Islet of Langerhans (tissue), 1 donor: ENCODE results near the gene SV2B.

Experiments used
- FAIRE-seq: peaks from one replicate; lab custom pipeline; 2011; peaks lifted over from hg19 to GRCh38; lab: Jason Lieb, UNC

SV2B gene

GRCh38 chr15:91193378-91193720 lies 93.3 kb downstream of the SV2B start:
- no peak for FAIRE-seq

GRCh38 chr15:91196127-91196526 lies 96.1 kb downstream of the SV2B start:
- no peak for FAIRE-seq

- FAIRE-seq = no peak
These were observed 96.7 kb downstream of the SV2B start for GRCh38 chr15:91196768-91197167.

DNA sequence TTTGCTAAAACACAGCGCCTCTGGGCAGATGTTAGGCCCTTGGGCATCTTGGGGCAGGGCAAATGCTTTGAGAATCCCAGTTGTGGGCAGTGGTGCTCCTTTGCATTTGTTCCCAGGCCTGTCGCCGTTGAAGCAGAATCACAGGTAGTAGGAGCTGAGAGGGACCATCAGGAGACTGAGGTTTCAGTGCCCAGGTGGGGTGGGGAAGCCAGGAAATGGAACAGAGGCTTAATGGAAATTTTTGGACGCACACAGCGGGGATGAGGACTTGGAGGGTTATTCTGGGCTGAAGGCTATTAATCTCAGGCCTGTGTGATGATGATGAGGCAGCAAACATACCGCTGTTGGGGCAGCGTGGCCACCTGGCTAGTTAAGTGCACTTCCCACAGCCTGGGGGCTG lies 99.5 kb downstream of the SV2B start:
- FAIRE-seq = no peak

DNA sequence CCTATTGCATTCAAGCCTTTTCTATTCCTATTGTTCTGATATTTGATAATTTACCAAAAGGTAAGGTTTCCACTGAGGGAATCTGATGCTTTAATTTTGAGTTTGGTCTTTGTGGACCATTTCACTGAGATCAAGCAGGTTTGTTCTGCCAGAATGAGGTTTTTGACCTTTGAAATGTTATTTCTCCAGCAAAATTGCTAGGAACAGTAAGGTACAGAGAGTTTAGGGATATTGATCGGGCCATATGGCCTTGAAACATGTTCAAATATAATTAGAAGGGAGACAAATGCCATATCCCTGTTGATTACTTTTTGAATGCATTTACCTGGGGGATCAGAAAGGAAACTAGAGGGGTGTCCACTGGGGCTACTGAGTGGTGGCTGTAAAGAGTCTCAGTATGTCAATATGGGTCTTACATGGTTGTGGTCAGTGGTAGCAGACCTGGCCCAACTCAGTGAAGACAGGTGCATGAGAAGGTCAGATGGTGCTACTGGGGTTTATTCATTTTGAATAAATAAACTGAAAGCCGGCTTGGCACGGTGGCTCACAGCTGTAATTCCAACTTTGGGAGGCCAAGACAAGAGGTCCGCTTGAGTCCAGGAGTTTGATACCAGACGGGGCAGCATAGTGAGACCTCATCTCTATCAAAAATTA lies 100.2 kb downstream of the SV2B start:
- FAIRE-seq = no peak

DNA sequence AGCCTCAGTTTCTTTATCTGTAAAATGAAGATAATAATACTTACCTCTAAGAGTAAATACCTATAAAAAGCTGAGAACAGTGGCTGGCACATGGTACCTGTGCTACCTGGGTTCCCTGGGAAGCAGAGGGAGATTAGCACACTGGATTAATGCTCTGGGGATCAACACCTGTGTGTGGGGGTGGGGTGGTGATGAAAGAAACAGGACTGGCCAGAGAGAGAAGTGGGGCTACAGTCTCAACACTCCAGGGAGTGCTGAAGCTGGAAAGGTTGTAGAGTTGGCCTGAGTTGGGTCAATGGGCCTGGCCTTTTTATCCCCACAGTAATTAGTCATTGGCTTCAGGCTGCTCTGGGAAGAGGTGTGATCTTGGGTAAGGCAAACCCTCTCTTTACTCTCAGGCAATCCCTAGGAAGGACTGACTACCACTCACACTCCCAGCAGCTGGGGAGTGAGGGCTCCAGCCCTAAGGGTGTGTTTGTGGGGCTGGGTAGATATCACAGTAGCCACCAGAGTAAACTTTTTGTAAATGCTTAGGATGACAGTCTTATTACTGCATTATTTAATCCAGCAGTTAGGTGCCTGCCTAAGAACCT lies 102.5 kb downstream of the SV2B start:
- no peak for FAIRE-seq

- no peak for FAIRE-seq
These were observed 103.7 kb downstream of the SV2B start for GRCh38 chr15:91203619-91204203.

DNA sequence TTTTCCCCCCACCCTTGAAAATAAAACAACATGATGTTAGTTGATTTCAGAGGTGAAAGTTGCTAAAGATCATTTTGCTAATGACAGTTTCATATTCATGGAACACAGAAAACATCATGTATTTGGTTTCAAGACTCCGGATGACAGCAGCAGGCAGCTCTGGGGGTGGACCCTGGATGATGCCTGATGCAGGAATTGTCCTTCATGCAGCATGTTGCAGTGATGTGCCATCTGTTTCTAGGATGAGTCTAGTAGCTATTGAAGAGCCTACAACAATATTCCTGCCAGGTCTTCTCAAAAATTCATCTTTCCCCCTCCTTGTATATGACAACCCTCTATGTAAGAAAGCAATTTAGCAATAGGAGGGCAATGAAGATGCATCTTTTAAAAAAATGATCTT lies 108.3 kb downstream of the SV2B start:
- no peak for FAIRE-seq

GRCh38 chr15:91209318-91209717 lies 109.3 kb downstream of the SV2B start:
- no peak for FAIRE-seq

GRCh38 chr15:91209726-91210125 lies 109.7 kb downstream of the SV2B start:
- no peak for FAIRE-seq

- FAIRE-seq = no peak
These were observed 114.9 kb downstream of the SV2B start for GRCh38 chr15:91214675-91215590.

- no peak for FAIRE-seq
These were observed 115.9 kb downstream of the SV2B start for GRCh38 chr15:91216000-91216399.

- FAIRE-seq = no peak
These were observed 119.1 kb downstream of the SV2B start for GRCh38 chr15:91219206-91219605.

DNA sequence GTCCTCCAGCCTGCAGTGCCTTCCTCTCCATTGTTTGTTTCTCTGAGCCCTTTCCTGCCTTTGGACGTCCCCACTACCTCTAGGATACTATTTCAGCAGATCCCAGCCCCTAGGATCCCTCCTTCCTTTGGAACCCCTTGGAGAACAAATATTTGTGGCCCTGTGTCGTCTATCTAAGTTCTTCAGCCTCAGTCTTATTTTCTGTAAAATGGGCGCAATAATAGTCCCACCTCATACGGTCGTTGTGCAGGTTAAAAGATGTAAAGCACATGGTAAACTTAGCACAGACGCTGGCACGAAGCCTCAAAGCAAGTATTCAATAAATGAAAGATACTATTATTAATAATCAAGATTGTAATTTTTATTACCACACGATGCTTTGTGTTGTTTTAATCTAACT lies 122.0 kb downstream of the SV2B start:
- FAIRE-seq = no peak

DNA sequence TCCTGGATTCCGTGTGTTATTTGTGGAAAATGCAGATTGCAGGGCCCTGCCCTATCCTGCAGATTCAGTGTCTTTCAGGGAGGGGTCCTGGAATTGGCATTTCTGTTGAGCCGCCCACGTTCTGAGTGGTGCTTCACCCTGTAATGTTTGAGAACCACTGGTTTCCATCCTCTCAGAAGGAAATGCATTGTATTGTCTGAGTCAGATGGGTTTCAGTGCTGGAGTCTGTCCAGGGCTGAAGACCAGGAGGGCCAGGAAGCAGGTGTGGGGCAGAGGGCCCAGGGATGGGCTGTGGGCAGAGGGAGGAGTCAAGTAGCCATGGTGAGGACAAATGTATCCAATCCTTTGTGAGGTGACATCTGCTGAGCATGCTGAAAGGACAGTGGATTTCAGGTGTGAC lies 123.8 kb downstream of the SV2B start:
- FAIRE-seq = no peak

DNA sequence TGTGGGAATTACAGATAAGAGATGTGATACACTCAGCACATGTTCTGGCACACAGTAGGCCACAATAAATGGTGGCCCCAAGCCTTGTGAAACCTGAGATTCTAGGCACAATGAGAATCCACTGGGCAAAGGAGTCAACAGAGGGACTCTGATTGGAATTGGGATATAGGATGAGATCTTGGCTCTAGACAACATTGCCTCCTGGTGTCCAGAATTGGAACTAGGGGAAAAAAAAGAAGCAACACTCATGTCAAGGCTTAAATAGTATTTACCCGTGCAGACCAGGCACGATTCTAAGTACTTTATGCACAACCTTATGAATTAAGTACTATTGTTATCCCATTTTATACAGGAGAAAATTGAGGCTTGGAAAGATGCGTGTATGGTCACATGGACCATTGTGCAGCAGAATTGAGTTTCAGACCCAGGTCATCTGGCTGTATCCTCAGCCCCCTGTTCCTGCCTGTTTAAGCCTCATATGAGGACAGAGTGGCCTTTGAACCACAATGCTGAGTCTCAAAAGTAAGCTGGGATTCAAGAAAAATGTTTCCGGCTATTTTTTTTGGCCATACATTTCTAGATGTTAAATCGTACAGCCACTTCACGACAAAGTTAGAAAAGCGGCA lies 124.8 kb downstream of the SV2B start:
- FAIRE-seq = no peak

- FAIRE-seq = no peak
These were observed 125.7 kb downstream of the SV2B start for GRCh38 chr15:91225741-91226140.

GRCh38 chr15:91227117-91227516 lies 127.1 kb downstream of the SV2B start:
- FAIRE-seq = no peak

DNA sequence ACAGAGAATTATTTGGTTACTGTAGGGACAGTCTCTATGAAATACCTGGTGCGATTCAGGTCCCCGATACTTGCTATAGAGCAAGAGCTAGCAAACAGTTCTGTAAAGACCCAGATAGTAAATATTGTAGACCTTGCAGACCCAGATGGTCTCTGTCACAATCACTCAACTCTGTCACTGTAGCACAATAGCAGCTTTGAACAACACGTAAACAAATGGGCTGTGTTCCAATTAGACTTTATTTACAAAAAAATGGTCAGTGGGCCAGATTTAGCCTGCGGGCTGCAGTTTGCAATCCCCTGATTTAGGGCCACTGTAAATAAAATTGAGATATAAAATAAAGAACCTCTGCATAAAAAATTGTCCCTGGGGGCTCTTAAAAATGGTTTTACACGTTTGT lies 127.7 kb downstream of the SV2B start:
- no peak for FAIRE-seq

- no peak for FAIRE-seq
These were observed 128.3 kb downstream of the SV2B start for GRCh38 chr15:91228383-91228782.

DNA sequence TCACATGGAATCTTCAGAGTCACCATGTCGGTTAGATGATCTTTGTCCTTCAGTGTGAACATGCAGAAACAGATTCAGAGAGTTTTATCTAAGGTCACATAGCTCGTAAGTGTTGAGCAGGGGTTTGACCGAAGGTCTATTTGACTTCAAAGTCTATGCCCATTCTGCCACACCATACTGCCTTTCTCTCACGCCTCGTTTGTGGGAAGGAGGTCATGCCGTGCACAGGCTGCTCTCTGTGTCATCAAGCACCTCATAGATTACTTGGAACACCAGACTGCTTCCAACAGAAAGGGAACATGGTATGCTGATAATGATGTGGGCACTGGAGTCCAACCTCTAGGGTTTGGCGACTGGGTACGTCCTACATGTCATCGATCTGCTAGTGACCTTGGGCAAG lies 128.8 kb downstream of the SV2B start:
- FAIRE-seq = no peak

GRCh38 chr15:91231703-91232102 lies 131.6 kb downstream of the SV2B start:
- no peak for FAIRE-seq

DNA sequence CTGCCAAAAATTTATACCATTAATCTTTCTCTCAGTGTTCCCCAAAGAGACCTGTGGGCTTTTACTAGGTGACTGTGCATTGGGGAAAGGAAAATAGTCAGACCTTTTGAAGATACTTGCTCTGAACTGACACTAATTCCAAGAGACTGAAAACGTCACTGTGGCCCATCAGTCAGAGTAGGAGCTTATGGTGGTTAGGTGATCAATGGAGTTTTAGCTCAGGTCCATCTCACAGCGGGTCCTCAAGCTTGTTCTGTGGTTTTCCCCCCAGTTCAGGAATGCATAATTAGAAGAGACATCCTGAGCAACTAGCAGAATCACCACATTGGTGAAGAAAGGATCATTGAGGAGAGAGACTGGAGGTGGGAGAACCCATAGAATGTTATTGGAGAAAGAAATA lies 134.7 kb downstream of the SV2B start:
- no peak for FAIRE-seq
